H1 (cell line): ENCODE results near the gene CCDC91. TPM values are rescaled to one million over a fixed set of nuclear protein-coding genes. Genes with fewer than 3 reads are reported as not detected.

Experiments used
- CTCF ChIA-PET: fragments of 300-600 bp; sonication (Branson Sonifier 250); formaldehyde crosslinking; loops from one replicate; lab custom pipeline; 2021; ENCODE audit not compliant: partially characterized antibody; lab: Charles Lee
- POLR2A ChIA-PET: fragments of 300-600 bp; sonication (Branson Sonifier 250); formaldehyde crosslinking; loops from one replicate; lab custom pipeline; 2021; ENCODE audit warnings: inconsistent platforms; ENCODE audit not compliant: partially characterized antibody; lab: Charles Lee
- DNase-seq, 2 experiments: peaks; one replicate each; pipeline versions ENCODE4 v3.0.0 to v3.0.0-alpha.2; 2010 to 2022; ENCODE audit warnings: low spot score in 2 of 2, low read depth in 1 of 2, mixed read lengths in 1 of 2
- FAIRE-seq: peaks from 2 replicates; lab custom pipeline; 2011; peaks lifted over from hg19 to GRCh38; lab: Jason Lieb, UNC
- H2AFZ ChIP-seq: 2 replicates; pipeline ENCODE4 v1.8.1; 2012; ENCODE audit warnings: low read length, inconsistent platforms
- H2AK5ac ChIP-seq: 2 replicates; pipeline ENCODE4 v1.6.1; 2013; ENCODE audit warnings: low read depth, low read length
- H2BK120ac ChIP-seq: replicated peaks from 2 replicates; pipeline ENCODE3; 2013; ENCODE audit warnings: low read depth, low read length, inconsistent platforms
- H2BK12ac ChIP-seq: 2 replicates; pipeline ENCODE4 v1.6.1; 2013; ENCODE audit warnings: low read depth, low read length
- H2BK15ac ChIP-seq: 2 replicates; pipeline ENCODE4 v1.6.1; 2013; ENCODE audit warnings: low read length
- H2BK20ac ChIP-seq: 2 replicates; pipeline ENCODE4 v1.6.1; 2013; ENCODE audit warnings: low read length
- H2BK5ac ChIP-seq: 2 replicates; pipeline ENCODE4 v1.6.1; 2013; ENCODE audit warnings: low read depth, low read length
- H3K14ac ChIP-seq: 2 replicates; pipeline ENCODE4 v1.6.1; 2013; ENCODE audit warnings: inconsistent platforms; ENCODE audit not compliant: insufficient read length
- H3K18ac ChIP-seq: 2 replicates; pipeline ENCODE4 v1.6.1; 2013; ENCODE audit warnings: low read length; ENCODE audit errors: extremely low read depth
- H3K23ac ChIP-seq: 2 replicates; pipeline ENCODE4 v1.6.1; 2013; ENCODE audit warnings: inconsistent platforms; ENCODE audit not compliant: insufficient read length
- H3K23me2 ChIP-seq: 2 replicates; pipeline ENCODE4 v1.6.1; 2013; ENCODE audit warnings: low read depth, low read length
- H3K27ac ChIP-seq: 2 replicates; pipeline ENCODE4 v1.6.1; 2011; ENCODE audit warnings: low read depth, low read length, inconsistent platforms
- H3K27me3 ChIP-seq, 4 experiments: replicated peaks in 1 of 4; 1 replicate in 1 of 4; 2 replicates in 3 of 4; pipeline versions ENCODE4 v1.6.1 to v1.8.1; 2011 to 2013; ENCODE audit warnings: low read length in 3 of 4, mild to moderate bottlenecking in 3 of 4, inconsistent platforms in 2 of 4, mixed read lengths in 2 of 4, moderate library complexity in 1 of 4; ENCODE audit not compliant: control insufficient read depth in 3 of 4, insufficient read depth in 3 of 4; ENCODE audit errors: extremely low read depth in 1 of 4
- H3K36me3 ChIP-seq, 4 experiments: 2 replicates each; pipeline versions ENCODE4 v1.6.1 to v1.8.1; 2011 to 2013; ENCODE audit warnings: mild to moderate bottlenecking in 4 of 4, low read length in 3 of 4, moderate library complexity in 2 of 4, control low read depth in 1 of 4, inconsistent platforms in 1 of 4; ENCODE audit not compliant: insufficient read depth in 4 of 4, control insufficient read depth in 2 of 4
- H3K4ac ChIP-seq: replicated peaks from 2 replicates; pipeline ENCODE3; 2013; ENCODE audit warnings: low read length, low read depth, mixed read lengths, inconsistent platforms; ENCODE audit not compliant: insufficient read length
- H3K4me1 ChIP-seq, 4 experiments: replicated peaks in 1 of 4; 1 replicate in 1 of 4; 2 replicates in 3 of 4; pipeline versions ENCODE4 v1.6.1 to v1.8.1; 2011 to 2013; ENCODE audit warnings: low read length in 3 of 4, inconsistent platforms in 2 of 4, mixed read lengths in 1 of 4; ENCODE audit not compliant: insufficient read depth in 4 of 4, control insufficient read depth in 3 of 4
- H3K4me2 ChIP-seq, 2 experiments: 2 replicates each; pipeline versions ENCODE4 v1.6.1 to v1.8.1; 2011 to 2013; ENCODE audit warnings: low read depth in 2 of 2, low read length in 2 of 2, control low read depth in 1 of 2, inconsistent platforms in 1 of 2, mild to moderate bottlenecking in 1 of 2; ENCODE audit not compliant: insufficient read depth in 1 of 2
- H3K4me3 ChIP-seq, 4 experiments: fragments of 200-600, 300-600 bp in 1 of 4; sonication (generic), shearing (Covaris generic), sonication (Bioruptor Twin) in 1 of 4; 2 replicates each; pipeline versions ENCODE4 v1.5.1 to v1.8.1; 2011 to 2016; ENCODE audit warnings: low read length in 4 of 4, low read depth in 3 of 4, control low read depth in 2 of 4, inconsistent platforms in 2 of 4, mild to moderate bottlenecking in 2 of 4, mixed read lengths in 1 of 4, moderate library complexity in 1 of 4; ENCODE audit not compliant: insufficient read depth in 2 of 4; ENCODE audit errors: extremely low read depth in 1 of 4
- H3K56ac ChIP-seq: replicated peaks from 2 replicates; pipeline ENCODE3; 2013; ENCODE audit warnings: low read depth, mild to moderate bottlenecking, mixed read lengths, low read length, inconsistent platforms; ENCODE audit not compliant: insufficient read length
- H3K79me1 ChIP-seq: 2 replicates; pipeline ENCODE4 v1.6.1; 2013; ENCODE audit warnings: low read depth, low read length, control low read depth
- H3K79me2 ChIP-seq, 2 experiments: 2 replicates each; pipeline versions ENCODE4 v1.6.1 to v1.8.1; 2012 to 2013; ENCODE audit warnings: low read length in 2 of 2, mild to moderate bottlenecking in 2 of 2, inconsistent platforms in 1 of 2; ENCODE audit not compliant: insufficient read depth in 2 of 2, control insufficient read depth in 1 of 2
- H3K9ac ChIP-seq, 4 experiments: replicated peaks in 1 of 4; 1 replicate in 1 of 4; 2 replicates in 3 of 4; pipeline versions ENCODE4 v1.6.1 to v1.8.1; 2011 to 2013; ENCODE audit warnings: low read depth in 3 of 4, low read length in 3 of 4, control low read depth in 2 of 4, mild to moderate bottlenecking in 2 of 4, moderate library complexity in 2 of 4, inconsistent platforms in 1 of 4; ENCODE audit errors: extremely low read depth in 1 of 4
- H3K9me3 ChIP-seq, 2 experiments: 2 replicates each; pipeline versions ENCODE4 v1.6.1 to v1.8.1; 2012 to 2013; ENCODE audit warnings: mild to moderate bottlenecking in 2 of 2, moderate library complexity in 2 of 2, control low read depth in 1 of 2, inconsistent platforms in 1 of 2, low read depth in 1 of 2, low read length in 1 of 2, mixed read lengths in 1 of 2; ENCODE audit not compliant: insufficient read depth in 2 of 2
- H4K20me1 ChIP-seq, 2 experiments: replicated peaks in 1 of 2; 2 replicates each; pipeline versions ENCODE3 to v1.8.1; 2011 to 2013; ENCODE audit warnings: inconsistent platforms in 2 of 2, low read length in 2 of 2, mild to moderate bottlenecking in 1 of 2; ENCODE audit not compliant: insufficient read depth in 2 of 2, control insufficient read depth in 1 of 2
- H4K5ac ChIP-seq: 2 replicates; pipeline ENCODE4 v1.6.1; 2013; ENCODE audit warnings: low read length, low read depth, mixed read lengths, inconsistent platforms; ENCODE audit not compliant: insufficient read length
- H4K8ac ChIP-seq: 2 replicates; pipeline ENCODE4 v1.8.0; 2013; ENCODE audit warnings: mild to moderate bottlenecking, moderate library complexity, low read length, inconsistent platforms; ENCODE audit not compliant: insufficient read depth; ENCODE audit errors: extremely low read depth
- H4K91ac ChIP-seq: replicated peaks from 2 replicates; pipeline ENCODE3; 2013; ENCODE audit warnings: low read length, mixed read lengths, inconsistent platforms; ENCODE audit not compliant: insufficient read length
- BCL11A ChIP-seq, 2 experiments: IDR thresholded peaks; one replicate each; pipeline ENCODE4 v1.6.1; 2011; ENCODE audit warnings: low read depth in 2 of 2, low read length in 2 of 2, mild to moderate bottlenecking in 2 of 2
- CHD1 ChIP-seq: IDR thresholded peaks from 2 replicates; pipeline ENCODE4 v1.6.1; 2012; ENCODE audit warnings: low read depth, low read length, improper control_type of control experiment
- CTBP2 ChIP-seq: IDR thresholded peaks from 2 replicates; pipeline ENCODE4 v1.7.0; 2011; ENCODE audit warnings: borderline replicate concordance, mild to moderate bottlenecking, moderate library complexity, mixed read lengths, low read length; ENCODE audit not compliant: insufficient read depth, insufficient read length
- FOSL1 ChIP-seq: IDR thresholded peaks from 2 replicates; pipeline ENCODE4 v1.6.1; 2011; ENCODE audit warnings: mild to moderate bottlenecking, low read depth, low read length, moderate library complexity; ENCODE audit not compliant: insufficient read depth
- GTF2F1 ChIP-seq: IDR thresholded peaks from 2 replicates; pipeline ENCODE4 v1.6.1; 2012; ENCODE audit warnings: low read depth, low read length, improper control_type of control experiment, borderline replicate concordance
- HDAC6 ChIP-seq: IDR thresholded peaks from one replicate; pipeline ENCODE4 v1.7.1; 2012; ENCODE audit warnings: low read depth, mild to moderate bottlenecking, inconsistent platforms, low read length, moderate library complexity
- JUND ChIP-seq: IDR thresholded peaks from 2 replicates; pipeline ENCODE4 v1.6.1; 2011; ENCODE audit warnings: mild to moderate bottlenecking, improper control_type of control experiment, low read length
- KDM1A ChIP-seq: fragments of 200-600, 300-600 bp; sonication (generic); IDR thresholded peaks from 2 replicates; pipeline ENCODE4 v1.7.1; 2016; ENCODE audit warnings: mild to moderate bottlenecking, low read length, borderline replicate concordance
- SAP30 ChIP-seq: fragments of 300-600 bp; sonication (generic); IDR thresholded peaks from 2 replicates; pipeline ENCODE4 v1.7.1; 2012; ENCODE audit warnings: low read length, moderate library complexity, mild to moderate bottlenecking, inconsistent platforms; ENCODE audit not compliant: insufficient read depth, insufficient replicate concordance
- SIRT6 ChIP-seq: IDR thresholded peaks from one replicate; pipeline ENCODE4 v1.7.1; 2012; ENCODE audit warnings: low read length, inconsistent platforms
- TBP ChIP-seq: IDR thresholded peaks from 2 replicates; pipeline ENCODE4 v1.6.1; 2011; ENCODE audit warnings: low read depth, low read length, improper control_type of control experiment
- polyA plus RNA-seq, 7 experiments: library from polyadenylated mRNA; depleted of rRNA in 3 of 7; stranded (reverse) in 5 of 7; unstranded in 2 of 7; fragments of >200 nt in 5 of 7; fragments of 200-250 nt in 2 of 7; gene quantifications; 1 replicate in 5 of 7; 2 replicates in 1 of 7; 4 replicates in 1 of 7; pipeline versions ENCODE4 v1.2.1 to v1.2.3, GENCODE V29; 2011 to 2013; ENCODE audit warnings: missing spikeins in 2 of 7, mixed read lengths in 2 of 7
- total RNA-seq: library from RNA; stranded (reverse); fragmentation: NEBNext Ultra II Directional; extraction: Animal tissue kit (Norgen Biotek cat#: 25700); gene quantifications from 2 replicates; pipeline ENCODE4 v1.2.1, GENCODE V29; 2021
- TF ChIP-seq, protein P1 (sequence below): IDR thresholded peaks from 2 replicates; pipeline ENCODE4 v1.6.1; 2012; ENCODE audit warnings: inconsistent platforms
- TF ChIP-seq, protein P2 (sequence below): IDR thresholded peaks from 2 replicates; pipeline ENCODE4 v1.6.1; 2012; ENCODE audit warnings: low read length, inconsistent platforms

The CCDC91 gene
- total and polyA plus RNA-seq, 2 of the 8 experiments (the other 6 are each of a cell fraction or from before 2014, with no cell fraction given) = 8.6 to 23.1 TPM

DNA sequence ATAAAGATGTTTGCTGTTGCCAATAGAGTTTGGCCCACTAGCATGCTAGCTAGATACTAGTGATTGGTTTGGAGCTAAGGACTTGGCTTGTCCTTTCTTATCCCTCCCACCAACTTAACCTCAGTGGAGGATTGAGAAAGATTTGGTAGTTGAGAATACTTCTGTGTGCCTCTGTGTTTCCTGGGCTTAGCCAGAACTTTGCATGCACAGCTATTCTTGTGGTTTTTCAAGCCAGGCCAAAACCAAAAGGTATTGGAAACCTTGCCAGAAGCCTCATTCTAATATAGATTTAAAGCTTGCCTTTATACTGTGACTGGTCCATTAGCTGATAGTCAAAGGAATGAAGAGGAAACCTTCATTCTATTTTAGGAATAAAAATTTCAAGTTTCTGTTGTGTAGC is 188.5 kb downstream of the CCDC91 start:
- Histone ChIP-seq H3K9me3 (no peaks in the 10 kb centered on the region), H3K4me3 (no peak overlapping the region), H3K18ac (0 out of 2 replicates have a peak overlapping the region, but pooled peaks have one; percentile 40), H3K9ac (no peak overlapping the region), H3K56ac (no peak overlapping the region), H3K36me3 (no peaks in the 10 kb centered on the region; a peak in 1 of 8 replicates), H2AFZ (no peak overlapping the region), H2BK15ac (no peak overlapping the region), H3K79me1 (no peaks in the 10 kb centered on the region), H2BK120ac (no peak overlapping the region), H2BK5ac (peak overlapping the region; percentile 82; the same call in 1 of the 2 replicates), H4K20me1 (no peaks in the 10 kb centered on the region), H3K4me2 (no peak overlapping the region), H3K14ac (no peak overlapping the region), H2AK5ac (no peak overlapping the region), H2BK12ac (no peak overlapping the region), H3K23ac (no peak overlapping the region), H2BK20ac (no peak overlapping the region), H4K8ac (no peak overlapping the region), H3K79me2 (no peaks in the 10 kb centered on the region), H3K4ac (no peak overlapping the region), H3K4me1 (peaks cover 0 to 5% (median 2%) of the 10 kb centered on the region in 4 experiments; a peak in 2 of 7 replicates), H3K23me2 (no peaks in the 10 kb centered on the region), H4K5ac (no peak overlapping the region), H4K91ac (no peak overlapping the region), H3K27me3 (no peaks in the 10 kb centered on the region), H3K27ac (no peak overlapping the region)
- no peak for DNase-seq
- CTCF ChIA-PET = no interaction called here
- POLR2A ChIA-PET = no interaction called here
- FAIRE-seq = no peak
- TF ChIP-seq, protein P1, sequence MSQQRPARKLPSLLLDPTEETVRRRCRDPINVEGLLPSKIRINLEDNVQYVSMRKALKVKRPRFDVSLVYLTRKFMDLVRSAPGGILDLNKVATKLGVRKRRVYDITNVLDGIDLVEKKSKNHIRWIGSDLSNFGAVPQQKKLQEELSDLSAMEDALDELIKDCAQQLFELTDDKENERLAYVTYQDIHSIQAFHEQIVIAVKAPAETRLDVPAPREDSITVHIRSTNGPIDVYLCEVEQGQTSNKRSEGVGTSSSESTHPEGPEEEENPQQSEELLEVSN = no peak
- TF ChIP-seq JUND = no peak
- TF ChIP-seq, protein P2, sequence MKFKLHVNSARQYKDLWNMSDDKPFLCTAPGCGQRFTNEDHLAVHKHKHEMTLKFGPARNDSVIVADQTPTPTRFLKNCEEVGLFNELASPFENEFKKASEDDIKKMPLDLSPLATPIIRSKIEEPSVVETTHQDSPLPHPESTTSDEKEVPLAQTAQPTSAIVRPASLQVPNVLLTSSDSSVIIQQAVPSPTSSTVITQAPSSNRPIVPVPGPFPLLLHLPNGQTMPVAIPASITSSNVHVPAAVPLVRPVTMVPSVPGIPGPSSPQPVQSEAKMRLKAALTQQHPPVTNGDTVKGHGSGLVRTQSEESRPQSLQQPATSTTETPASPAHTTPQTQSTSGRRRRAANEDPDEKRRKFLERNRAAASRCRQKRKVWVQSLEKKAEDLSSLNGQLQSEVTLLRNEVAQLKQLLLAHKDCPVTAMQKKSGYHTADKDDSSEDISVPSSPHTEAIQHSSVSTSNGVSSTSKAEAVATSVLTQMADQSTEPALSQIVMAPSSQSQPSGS = no peak
- no peak for TF ChIP-seq FOSL1
- TF ChIP-seq TBP = no peak
- TF ChIP-seq CHD1 = no peak
- TF ChIP-seq CTBP2 = no peak
- TF ChIP-seq HDAC6 = no peak
- no peak for TF ChIP-seq SIRT6
- TF ChIP-seq GTF2F1 = no peak
- TF ChIP-seq SAP30 = no peak
- TF ChIP-seq KDM1A = no peak
- no peak for TF ChIP-seq BCL11A (IDR thresholded peaks at IDR 0.05; ENCODE audit: low read depth in 2 of 2, low read length in 2 of 2)
